ENCODE results near the gene SMIM27. TPM values are rescaled to one million over a fixed set of nuclear protein-coding genes. Genes with fewer than 3 reads are reported as not detected.
A peak's percentile ranks its signal among the peaks of the same experiment; 100 is the strongest.

SMIM27 gene, protein sequence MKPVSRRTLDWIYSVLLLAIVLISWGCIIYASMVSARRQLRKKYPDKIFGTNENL
- total RNA-seq = 10 to 100 TPM; 14.0 to 18.4 TPM
- polyA plus RNA-seq (2013, experiment 1 of 2) = 29.8 TPM
- polyA plus RNA-seq (2013, experiment 2 of 2) = 29.0 TPM
- long read RNA-seq, experiment 1, partial matches to known transcripts = 8 of 8 reads
- long read RNA-seq, experiment 1, other reads (novel, unspliced or antisense) = 0 of 8 reads
- long read RNA-seq, experiment 2, partial matches to known transcripts = 12 of 12 reads
- long read RNA-seq, experiment 2, other reads (novel, unspliced or antisense) = 0 of 12 reads
- long read RNA-seq, experiment 3, partial matches to known transcripts = 7 of 7 reads
- long read RNA-seq, experiment 3, other reads (novel, unspliced or antisense) = 0 of 7 reads
- long read RNA-seq, experiment 4, partial matches to known transcripts = 0 of 1 reads
- long read RNA-seq, experiment 4, other reads (novel, unspliced or antisense) = 1 of 1 reads

DNA sequence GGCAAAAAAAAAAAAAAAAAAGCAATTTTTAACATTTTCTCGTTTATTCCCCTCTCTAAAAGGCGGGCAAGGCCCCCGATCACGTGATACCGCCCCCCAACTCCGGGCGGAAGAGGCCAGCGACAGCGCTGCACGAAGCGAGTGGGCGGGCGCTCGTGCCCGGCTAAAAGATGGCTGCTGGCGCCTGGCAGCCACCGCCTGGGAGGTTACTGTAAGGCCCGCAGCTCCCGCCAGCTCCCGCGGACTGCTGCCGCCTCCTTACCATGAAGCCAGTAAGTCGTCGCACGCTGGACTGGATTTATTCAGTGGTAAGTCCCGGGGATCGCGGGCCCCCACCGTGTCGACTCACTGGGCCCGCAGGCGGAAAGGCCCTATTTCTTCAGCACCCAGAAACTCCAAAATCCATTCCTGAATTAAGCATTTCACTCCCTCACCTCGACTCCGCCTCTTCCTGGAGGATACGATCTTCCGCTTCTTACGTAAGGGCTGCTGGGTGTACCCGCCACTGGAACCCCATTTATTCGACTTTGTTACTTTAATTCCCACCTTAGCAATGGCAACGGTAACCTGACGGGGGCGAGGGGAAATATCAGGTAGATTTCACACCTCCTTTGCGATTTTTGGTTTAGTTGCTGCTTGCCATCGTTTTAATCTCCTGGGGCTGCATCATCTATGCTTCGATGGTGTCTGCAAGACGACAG, at the start of gene SMIM27, which contains the start of gene TOPORS:
Gene SMIM27, plus strand, starts transcription at position 156 of the 701 bp plus-strand sequence. Its CDS starts 108 bp downstream, at position 264.
Gene TOPORS, minus strand, starts transcription at position 415 of the 701 bp plus-strand sequence. Its CDS starts 150 bp downstream, at position 265.
- H3K27ac ChIP-seq (ENCODE audit: low read depth, low read length) = peak within 1 kb of the TSS; percentile 92
- H3K27me3 ChIP-seq (ENCODE audit: control insufficient read depth, insufficient read depth, low read length, poor library complexity, severe bottlenecking) = no peaks in the 10 kb centered on the region
- H3K36me3 Mint-ChIP-seq (ENCODE audit: low read depth) = peaks cover 25% of the 10 kb centered on the region
- H3K27me3 Mint-ChIP-seq (ENCODE audit: insufficient read depth) = no peaks in the 10 kb centered on the region
- H3K27ac Mint-ChIP-seq = peak within 1 kb of the TSS; percentile 97
- peak within 1 kb of the TSS; percentile 89 for H3K9ac ChIP-seq (ENCODE audit: extremely low read depth, low read length, poor library complexity, severe bottlenecking)
- H3K4me1 ChIP-seq (ENCODE audit: control insufficient read depth, insufficient read depth, low read length) = no peaks in the 10 kb centered on the region
- WGBS, 2 experiments (ENCODE audit: insufficient coverage in 1 of 2, insufficient read length in 1 of 2) = 1 to 2% methylated on average over 33 to 46 of the region's 46 CpGs
- DNase-seq = peak; percentile 94
- H3K9me3 Mint-ChIP-seq = no peaks in the 10 kb centered on the region
- peaks cover 5% of the 10 kb centered on the region for H3K9me3 ChIP-seq (ENCODE audit: control insufficient read depth, low read length)
- peaks cover 26% of the 10 kb centered on the region for H3K36me3 ChIP-seq (ENCODE audit: control insufficient read depth, insufficient read depth, low read length)
- H3K4me3 Mint-ChIP-seq = peak within 1 kb of the TSS; percentile 91
- peak within 1 kb of the TSS; percentile 91 for H3K4me3 ChIP-seq (ENCODE audit: low read length)
- TF ChIP-seq, protein P1, sequence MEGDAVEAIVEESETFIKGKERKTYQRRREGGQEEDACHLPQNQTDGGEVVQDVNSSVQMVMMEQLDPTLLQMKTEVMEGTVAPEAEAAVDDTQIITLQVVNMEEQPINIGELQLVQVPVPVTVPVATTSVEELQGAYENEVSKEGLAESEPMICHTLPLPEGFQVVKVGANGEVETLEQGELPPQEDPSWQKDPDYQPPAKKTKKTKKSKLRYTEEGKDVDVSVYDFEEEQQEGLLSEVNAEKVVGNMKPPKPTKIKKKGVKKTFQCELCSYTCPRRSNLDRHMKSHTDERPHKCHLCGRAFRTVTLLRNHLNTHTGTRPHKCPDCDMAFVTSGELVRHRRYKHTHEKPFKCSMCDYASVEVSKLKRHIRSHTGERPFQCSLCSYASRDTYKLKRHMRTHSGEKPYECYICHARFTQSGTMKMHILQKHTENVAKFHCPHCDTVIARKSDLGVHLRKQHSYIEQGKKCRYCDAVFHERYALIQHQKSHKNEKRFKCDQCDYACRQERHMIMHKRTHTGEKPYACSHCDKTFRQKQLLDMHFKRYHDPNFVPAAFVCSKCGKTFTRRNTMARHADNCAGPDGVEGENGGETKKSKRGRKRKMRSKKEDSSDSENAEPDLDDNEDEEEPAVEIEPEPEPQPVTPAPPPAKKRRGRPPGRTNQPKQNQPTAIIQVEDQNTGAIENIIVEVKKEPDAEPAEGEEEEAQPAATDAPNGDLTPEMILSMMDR (conservative IDR thresholded peaks at IDR 0.05) = no peak
- peaks cover 7% of the 10 kb centered on the region for H3K4me1 Mint-ChIP-seq

DNA sequence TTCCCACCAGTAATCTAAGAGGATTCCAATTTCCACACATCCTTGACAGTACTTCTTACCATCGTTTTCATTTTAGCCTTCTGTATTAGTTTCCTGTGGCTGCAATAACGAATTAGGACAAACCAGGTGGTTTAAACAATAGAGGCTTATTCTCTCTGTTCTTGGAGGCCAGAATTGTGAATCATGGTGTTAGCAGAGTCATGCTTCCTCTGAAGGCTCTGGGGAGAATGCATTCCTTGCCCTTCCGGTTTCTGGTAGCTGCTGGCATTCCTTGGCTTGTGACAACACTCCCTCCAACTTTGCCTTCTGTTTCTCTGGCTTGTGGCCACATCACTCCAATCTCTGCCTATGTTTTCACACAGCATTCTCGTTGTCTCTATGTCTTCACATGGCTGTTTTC, 49.7 kb upstream of the SMIM27 start:
- TF ChIP-seq, protein P1 (conservative IDR thresholded peaks at IDR 0.05) = no peak
- no peak overlapping the region for H3K4me3 Mint-ChIP-seq
- no peaks in the 10 kb centered on the region for H3K27me3 Mint-ChIP-seq (ENCODE audit: insufficient read depth)
- peak; percentile 45 for DNase-seq
- peaks cover 23% of the 10 kb centered on the region for H3K36me3 Mint-ChIP-seq (ENCODE audit: low read depth)
- no peak overlapping the region for H3K27ac ChIP-seq (ENCODE audit: low read depth, low read length)
- H3K4me3 ChIP-seq (ENCODE audit: low read length) = no peak overlapping the region
- H3K4me1 ChIP-seq (ENCODE audit: control insufficient read depth, insufficient read depth, low read length) = no peaks in the 10 kb centered on the region
- H3K9me3 Mint-ChIP-seq = no peaks in the 10 kb centered on the region
- WGBS, 2 experiments (ENCODE audit: insufficient coverage in 1 of 2, insufficient read length in 1 of 2) = 90 to 92% methylated on average over 2 to 3 of the region's 4 CpGs
- H3K27me3 ChIP-seq (ENCODE audit: control insufficient read depth, insufficient read depth, low read length, poor library complexity, severe bottlenecking) = no peaks in the 10 kb centered on the region
- no peaks in the 10 kb centered on the region for H3K4me1 Mint-ChIP-seq
- H3K9ac ChIP-seq (ENCODE audit: extremely low read depth, low read length, poor library complexity, severe bottlenecking) = no peak overlapping the region
- no peak overlapping the region for H3K27ac Mint-ChIP-seq
- H3K36me3 ChIP-seq (ENCODE audit: control insufficient read depth, insufficient read depth, low read length) = peaks cover 5% of the 10 kb centered on the region
- H3K9me3 ChIP-seq (ENCODE audit: control insufficient read depth, low read length) = no peaks in the 10 kb centered on the region

DNA sequence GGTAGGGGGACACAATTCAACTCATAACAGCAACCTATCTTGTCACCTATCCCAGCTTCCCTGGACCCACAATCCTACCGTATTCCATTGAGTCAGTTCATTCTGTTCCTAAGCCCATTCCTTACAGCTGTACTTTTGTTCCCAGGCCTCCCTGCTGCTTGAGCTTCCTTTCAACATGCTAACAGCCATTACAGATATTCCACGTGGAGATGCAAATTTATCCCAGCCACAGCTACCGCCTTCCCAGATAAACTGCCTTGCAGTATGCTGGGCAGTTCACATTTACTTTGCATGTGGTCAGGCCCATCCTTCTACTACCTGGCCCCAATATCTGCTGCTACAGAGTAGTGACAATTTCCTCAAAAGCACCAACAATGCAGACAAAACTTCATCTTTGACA, 49.1 kb upstream of the SMIM27 start:
- Mint-ChIP-seq H3K4me3 (no peak overlapping the region), H3K27ac (peak overlapping the region; percentile 33), H3K36me3 (ENCODE audit: low read depth) (peaks cover 19% of the 10 kb centered on the region), H3K9me3 (no peaks in the 10 kb centered on the region), H3K4me1 (peaks cover 3% of the 10 kb centered on the region), H3K27me3 (ENCODE audit: insufficient read depth) (no peaks in the 10 kb centered on the region)
- Histone ChIP-seq H3K4me3 (ENCODE audit: low read length) (no peak overlapping the region), H3K4me1 (ENCODE audit: control insufficient read depth, insufficient read depth, low read length) (no peaks in the 10 kb centered on the region), H3K36me3 (ENCODE audit: control insufficient read depth, insufficient read depth, low read length) (peaks cover 5% of the 10 kb centered on the region), H3K9ac (ENCODE audit: extremely low read depth, low read length, poor library complexity, severe bottlenecking) (no peak overlapping the region), H3K27me3 (ENCODE audit: control insufficient read depth, insufficient read depth, low read length, poor library complexity, severe bottlenecking) (no peaks in the 10 kb centered on the region), H3K27ac (ENCODE audit: low read depth, low read length) (no peak overlapping the region), H3K9me3 (ENCODE audit: control insufficient read depth, low read length) (no peaks in the 10 kb centered on the region)
- WGBS, 2 experiments (ENCODE audit: insufficient coverage in 1 of 2, insufficient read length in 1 of 2) = 58 to 68% methylated on average over 3 of the region's 3 CpGs
- TF ChIP-seq, protein P1 (conservative IDR thresholded peaks at IDR 0.05) = no peak
- peak; percentile 51 for DNase-seq
